Measurements from ENCODE around the gene GPR183. TPM values are rescaled to one million over a fixed set of nuclear protein-coding genes. Genes with fewer than 3 reads are reported as not detected.

GPR183 gene
- total RNA-seq, 2 experiments from 2014 or later: 5.0 to 5.2 TPM

DNA sequence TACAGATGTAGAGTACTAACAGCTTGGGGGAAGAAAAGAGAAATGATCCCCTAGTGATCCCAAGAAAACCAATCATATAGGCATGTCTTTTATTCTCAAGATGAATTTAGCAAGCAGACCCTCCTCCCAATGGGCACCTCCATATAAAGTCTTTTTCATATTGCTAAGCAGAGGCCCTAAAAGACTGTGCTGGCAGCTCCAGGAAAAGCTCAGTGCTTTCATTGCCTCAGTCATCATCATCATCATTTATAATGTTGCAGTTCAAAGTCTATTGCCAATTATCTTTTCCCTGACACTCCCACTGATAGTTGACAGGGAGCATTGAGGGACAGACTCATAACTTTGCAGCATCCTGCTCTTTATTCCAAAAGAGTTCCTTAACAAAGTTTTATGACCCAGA, 13.0 kb downstream of the GPR183 start:
- Mint-ChIP-seq H3K27ac (no peak overlapping the region), H3K27me3 (ENCODE audit: low read depth) (no peaks in the 10 kb centered on the region), H3K36me3 (ENCODE audit: low read depth) (peaks cover 61% of the 10 kb centered on the region), H3K4me3 (no peak overlapping the region), H3K4me1 (ENCODE audit: low read depth) (peaks cover 71% of the 10 kb centered on the region), H3K9me3 (ENCODE audit: insufficient read depth) (no peaks in the 10 kb centered on the region)
- POLR2A ChIA-PET: no interaction called here
- DNase-seq (no peak), ATAC-seq (no peak)
- CTCF ChIA-PET: interaction anchor here (1.1 to 1.3 kb wide), 3 partner anchors 9 to 25 kb away, joined by 4 to 6 read pairs (median 4); no protein-coding TSS in a partner anchor

DNA sequence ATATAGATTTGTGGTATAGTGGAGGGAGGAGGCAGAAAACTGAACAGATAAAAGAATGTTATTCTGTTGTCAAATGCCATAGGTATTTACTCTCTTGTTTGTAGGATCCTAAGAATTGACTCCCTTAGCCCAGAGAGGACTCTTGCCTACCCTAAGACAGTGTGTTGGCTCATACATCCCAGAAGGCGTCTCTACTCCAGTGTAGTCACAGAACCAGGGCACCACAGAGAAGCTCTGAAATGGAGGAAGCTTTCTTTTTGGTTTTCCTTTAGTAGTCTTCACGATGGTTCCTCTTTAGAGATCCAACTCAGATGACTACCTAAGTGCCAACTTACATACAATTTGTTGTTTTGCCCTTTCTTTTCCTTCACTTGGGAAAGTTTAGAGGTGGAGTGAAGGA, 14.0 kb downstream of the GPR183 start:
- Mint-ChIP-seq H3K9me3 (ENCODE audit: insufficient read depth) (no peaks in the 10 kb centered on the region), H3K27ac (no peak overlapping the region), H3K4me3 (no peak overlapping the region), H3K36me3 (ENCODE audit: low read depth) (peaks cover 65% of the 10 kb centered on the region), H3K27me3 (ENCODE audit: low read depth) (no peaks in the 10 kb centered on the region), H3K4me1 (ENCODE audit: low read depth) (peaks cover 73% of the 10 kb centered on the region)
- DNase-seq (no peak), ATAC-seq (no peak)
- ChIA-PET POLR2A (interaction anchor here (1.0 kb wide), 1 partner anchor 92 kb away, joined by 3 read pairs; the partner anchor contains the start of gene UBAC2), CTCF (interaction anchor here (1.4 to 2.5 kb wide), 2 partner anchors 24 to 27 kb away, joined by 3 to 9 read pairs; no protein-coding TSS in a partner anchor)

DNA sequence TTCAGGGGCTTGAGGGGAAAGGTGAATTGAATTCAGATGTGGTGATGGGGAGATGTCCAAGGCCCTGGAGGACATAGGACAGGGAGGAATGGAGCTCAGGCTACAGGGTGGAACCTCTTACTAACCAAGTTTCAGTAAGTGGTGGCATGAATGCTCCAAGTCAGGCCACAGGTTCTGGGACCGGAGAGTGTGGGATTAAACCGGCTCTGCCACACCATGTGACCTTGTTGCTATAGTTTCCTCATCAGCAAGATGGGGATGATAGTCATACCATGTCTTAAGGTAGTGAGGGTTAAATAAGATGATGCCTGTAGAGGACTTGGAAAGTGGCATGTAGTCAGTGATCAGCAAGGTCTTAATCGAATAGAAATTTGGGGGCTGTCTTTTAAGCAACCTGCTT, 16.3 kb downstream of the GPR183 start:
- no peak for ATAC-seq
- peaks cover 66% of the 10 kb centered on the region for H3K36me3 Mint-ChIP-seq (ENCODE audit: low read depth)
- DNase-seq: no peak
- H3K9me3 Mint-ChIP-seq (ENCODE audit: insufficient read depth): no peaks in the 10 kb centered on the region
- no peaks in the 10 kb centered on the region for H3K27me3 Mint-ChIP-seq (ENCODE audit: low read depth)
- POLR2A ChIA-PET: no interaction called here
- peak overlapping the region; percentile 41 for H3K27ac Mint-ChIP-seq
- H3K4me3 Mint-ChIP-seq: no peak overlapping the region
- CTCF ChIA-PET: interaction anchor here (0.6 to 2.5 kb wide), 2 partner anchors 8 to 21 kb away, joined by 3 to 9 read pairs; no protein-coding TSS in a partner anchor
- H3K4me1 Mint-ChIP-seq (ENCODE audit: low read depth): peaks cover 73% of the 10 kb centered on the region

DNA sequence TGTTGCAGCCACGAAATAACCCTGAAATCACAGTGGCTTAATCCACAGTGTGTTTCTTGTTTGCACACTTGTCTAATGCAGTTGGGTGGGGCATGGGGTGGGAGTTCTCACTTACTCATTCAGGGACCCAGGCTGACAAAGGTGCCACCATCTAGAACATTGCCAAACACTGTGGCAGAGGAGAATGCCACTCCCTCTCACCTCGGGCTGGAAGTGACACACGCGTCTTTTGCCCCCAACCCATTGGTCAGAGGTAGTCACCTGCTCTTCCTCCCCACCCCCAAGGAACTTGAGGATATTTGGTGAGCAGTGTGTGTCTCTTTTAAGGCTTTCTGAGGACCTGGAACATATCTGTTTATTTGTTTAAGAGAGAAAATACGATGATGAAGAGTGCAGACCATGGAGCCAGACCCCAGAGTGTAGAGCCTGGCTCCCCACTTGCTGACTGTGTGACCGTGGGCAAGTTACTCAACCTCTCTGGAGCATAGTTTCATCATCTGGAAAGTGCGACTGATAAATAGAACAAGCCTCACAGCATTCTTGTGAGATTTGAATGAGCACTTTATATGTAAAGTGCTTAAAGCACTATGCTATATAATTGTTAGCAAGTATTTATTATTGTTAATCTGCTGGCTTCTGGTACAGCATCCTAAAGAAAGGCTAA, 17.4 kb downstream of the GPR183 start:
- Mint-ChIP-seq H3K4me3 (no peak overlapping the region), H3K27me3 (ENCODE audit: low read depth) (no peaks in the 10 kb centered on the region), H3K4me1 (ENCODE audit: low read depth) (peaks cover 73% of the 10 kb centered on the region), H3K27ac (peak overlapping the region; percentile 66), H3K9me3 (ENCODE audit: insufficient read depth) (no peaks in the 10 kb centered on the region), H3K36me3 (ENCODE audit: low read depth) (peaks cover 60% of the 10 kb centered on the region)
- ChIA-PET POLR2A (no interaction called here), CTCF (interaction anchor here (0.7 to 1.0 kb wide), 2 partner anchors 10 to 17 kb away, joined by 3 read pairs; partner anchors contain the start of gene GPR183)
- DNase-seq: no peak
- ATAC-seq: peak; percentile 57

DNA sequence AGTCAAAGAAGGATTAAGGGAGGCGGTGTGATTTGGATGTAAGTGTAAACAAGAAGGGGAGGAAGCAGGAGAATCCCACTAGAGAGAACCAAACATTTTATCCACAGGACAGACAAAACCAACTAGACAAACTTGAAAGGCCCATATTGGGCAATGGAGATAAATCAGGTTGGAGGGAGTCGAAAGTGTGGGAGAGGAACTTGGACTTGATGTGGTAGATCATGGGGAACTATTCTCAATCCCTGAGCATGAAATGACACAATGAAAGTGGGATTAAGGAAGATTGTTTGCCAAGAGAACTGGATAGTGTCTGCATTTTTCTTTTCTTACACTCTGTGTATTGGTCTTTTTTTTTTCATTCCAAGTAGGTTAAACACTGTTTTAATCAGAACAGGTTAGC, 17.9 kb downstream of the GPR183 start:
- ChIA-PET CTCF (interaction anchor here (0.7 to 1.5 kb wide), 7 partner anchors 8 to 146 kb away, joined by 3 to 13 read pairs (median 3); partner anchors contain the start of gene GPR183), POLR2A (interaction anchor here (1.2 to 1.5 kb wide), 3 partner anchors 8 to 146 kb away, joined by 3 to 4 read pairs (median 3); no protein-coding TSS in a partner anchor)
- no peak for ATAC-seq
- Mint-ChIP-seq H3K27me3 (ENCODE audit: low read depth) (no peaks in the 10 kb centered on the region), H3K36me3 (ENCODE audit: low read depth) (peaks cover 63% of the 10 kb centered on the region), H3K4me3 (no peak overlapping the region), H3K4me1 (ENCODE audit: low read depth) (peaks cover 77% of the 10 kb centered on the region), H3K27ac (peak overlapping the region; percentile 35), H3K9me3 (ENCODE audit: insufficient read depth) (no peaks in the 10 kb centered on the region)
- no peak for DNase-seq

DNA sequence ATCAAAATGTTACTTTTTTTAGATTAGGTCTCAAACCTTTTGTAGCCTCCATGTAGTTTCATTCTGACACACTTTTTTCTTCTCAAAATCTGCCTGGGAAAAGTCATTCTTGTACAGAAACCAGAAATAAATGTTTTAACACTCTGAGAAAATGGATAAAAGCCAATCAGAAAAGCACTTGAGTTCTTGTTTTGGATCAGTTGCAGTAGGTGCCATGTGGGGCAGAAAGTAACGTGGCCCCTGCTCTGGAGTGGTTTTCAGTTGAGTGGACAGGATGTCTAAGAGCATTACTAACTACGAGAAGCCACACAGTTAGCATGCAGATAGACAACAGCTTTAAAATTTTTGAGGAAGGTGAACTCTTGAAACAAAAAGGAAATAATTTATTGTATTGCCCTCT, 19.1 kb downstream of the GPR183 start:
- ChIA-PET CTCF (interaction anchor here (0.6 to 1.7 kb wide), 6 partner anchors 9 to 147 kb away, joined by 3 to 13 read pairs (median 3); no protein-coding TSS in a partner anchor), POLR2A (interaction anchor here (1.2 to 1.5 kb wide), 3 partner anchors 9 to 147 kb away, joined by 3 to 4 read pairs (median 3); no protein-coding TSS in a partner anchor)
- ATAC-seq: peak; percentile 62
- Mint-ChIP-seq H3K27ac (peak overlapping the region; percentile 48), H3K36me3 (ENCODE audit: low read depth) (peaks cover 52% of the 10 kb centered on the region), H3K27me3 (ENCODE audit: low read depth) (no peaks in the 10 kb centered on the region), H3K4me1 (ENCODE audit: low read depth) (peaks cover 76% of the 10 kb centered on the region), H3K9me3 (ENCODE audit: insufficient read depth) (no peaks in the 10 kb centered on the region), H3K4me3 (no peak overlapping the region)
- DNase-seq: peak; percentile 50

DNA sequence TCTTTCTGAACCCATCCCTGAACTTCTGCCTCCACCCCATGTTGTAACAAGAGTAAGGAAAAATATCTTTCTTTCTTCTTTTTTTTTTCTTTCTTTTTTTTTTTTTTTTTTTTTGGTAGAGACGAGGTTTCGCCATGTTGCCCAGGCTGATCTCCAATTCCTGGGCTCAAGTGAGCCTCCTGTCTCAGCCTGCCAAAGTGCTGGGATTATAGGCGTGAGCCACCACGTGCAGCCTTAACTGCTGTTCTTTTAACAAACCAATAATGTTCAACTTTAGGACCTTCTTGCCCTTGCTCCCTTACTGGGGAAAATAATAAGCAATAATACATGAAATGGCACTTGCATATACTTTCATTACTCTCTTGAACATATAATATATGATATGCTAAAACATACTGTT, 19.6 kb downstream of the GPR183 start:
- POLR2A ChIA-PET: interaction anchor here (1.5 kb wide), 1 partner anchor 69 kb away, joined by 3 read pairs; no protein-coding TSS in a partner anchor
- Mint-ChIP-seq H3K9me3 (ENCODE audit: insufficient read depth) (no peaks in the 10 kb centered on the region), H3K27me3 (ENCODE audit: low read depth) (no peaks in the 10 kb centered on the region), H3K27ac (peak overlapping the region; percentile 76), H3K4me1 (ENCODE audit: low read depth) (peaks cover 78% of the 10 kb centered on the region), H3K4me3 (no peak overlapping the region), H3K36me3 (ENCODE audit: low read depth) (peaks cover 50% of the 10 kb centered on the region)
- DNase-seq (no peak), ATAC-seq (no peak)
- CTCF ChIA-PET: interaction anchor here (1.1 to 1.7 kb wide), 2 partner anchors 21 to 138 kb away, joined by 3 to 4 read pairs; no protein-coding TSS in a partner anchor

DNA sequence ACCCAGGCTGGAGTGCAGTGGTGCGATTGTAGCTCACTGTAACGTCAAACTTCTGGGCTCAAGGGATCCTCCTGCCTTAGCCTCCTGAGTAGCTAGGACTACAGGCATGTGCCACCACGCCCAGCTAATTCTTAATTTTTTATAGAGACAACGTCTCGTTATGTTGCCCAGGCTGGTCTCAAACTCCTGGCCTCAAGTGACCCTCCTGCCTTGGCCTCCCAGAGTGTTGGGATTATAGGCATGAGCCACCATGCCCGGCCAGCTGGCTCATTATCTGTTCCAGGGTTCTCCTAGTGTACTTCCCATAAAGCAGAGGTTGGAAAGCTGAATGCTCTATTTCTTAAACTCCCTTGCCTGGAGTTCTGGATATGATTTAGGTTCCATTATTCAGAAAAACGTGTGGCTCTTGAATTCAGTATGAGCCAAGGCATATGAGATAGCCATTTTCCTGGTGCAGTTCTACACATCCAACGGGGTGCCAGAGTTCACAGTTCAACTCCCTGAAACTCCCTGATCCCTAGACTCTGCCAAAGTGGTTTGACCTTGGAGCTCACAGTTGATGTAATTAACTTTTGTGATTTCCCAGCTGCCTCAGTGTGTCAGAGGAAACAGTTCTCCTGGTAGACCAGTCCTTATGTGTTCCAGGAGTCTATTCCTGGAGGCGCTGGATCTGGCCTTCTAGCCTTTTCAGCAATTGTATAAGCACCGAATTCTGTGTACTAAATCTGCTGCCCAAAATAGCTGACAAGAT, 21.6 kb downstream of the GPR183 start:
- Mint-ChIP-seq H3K36me3 (ENCODE audit: low read depth) (peaks cover 62% of the 10 kb centered on the region), H3K4me1 (ENCODE audit: low read depth) (peaks cover 89% of the 10 kb centered on the region), H3K27me3 (ENCODE audit: low read depth) (no peaks in the 10 kb centered on the region), H3K27ac (no peak overlapping the region), H3K9me3 (ENCODE audit: insufficient read depth) (no peaks in the 10 kb centered on the region), H3K4me3 (no peak overlapping the region)
- CTCF ChIA-PET: interaction anchor here (0.6 to 2.9 kb wide), 8 partner anchors 10 to 151 kb away, joined by 3 to 11 read pairs (median 6); no protein-coding TSS in a partner anchor
- no peak for DNase-seq
- POLR2A ChIA-PET: interaction anchor here (0.7 to 1.5 kb wide), 4 partner anchors 17 to 37 kb away, joined by 3 to 6 read pairs (median 4); no protein-coding TSS in a partner anchor
- ATAC-seq: no peak

DNA sequence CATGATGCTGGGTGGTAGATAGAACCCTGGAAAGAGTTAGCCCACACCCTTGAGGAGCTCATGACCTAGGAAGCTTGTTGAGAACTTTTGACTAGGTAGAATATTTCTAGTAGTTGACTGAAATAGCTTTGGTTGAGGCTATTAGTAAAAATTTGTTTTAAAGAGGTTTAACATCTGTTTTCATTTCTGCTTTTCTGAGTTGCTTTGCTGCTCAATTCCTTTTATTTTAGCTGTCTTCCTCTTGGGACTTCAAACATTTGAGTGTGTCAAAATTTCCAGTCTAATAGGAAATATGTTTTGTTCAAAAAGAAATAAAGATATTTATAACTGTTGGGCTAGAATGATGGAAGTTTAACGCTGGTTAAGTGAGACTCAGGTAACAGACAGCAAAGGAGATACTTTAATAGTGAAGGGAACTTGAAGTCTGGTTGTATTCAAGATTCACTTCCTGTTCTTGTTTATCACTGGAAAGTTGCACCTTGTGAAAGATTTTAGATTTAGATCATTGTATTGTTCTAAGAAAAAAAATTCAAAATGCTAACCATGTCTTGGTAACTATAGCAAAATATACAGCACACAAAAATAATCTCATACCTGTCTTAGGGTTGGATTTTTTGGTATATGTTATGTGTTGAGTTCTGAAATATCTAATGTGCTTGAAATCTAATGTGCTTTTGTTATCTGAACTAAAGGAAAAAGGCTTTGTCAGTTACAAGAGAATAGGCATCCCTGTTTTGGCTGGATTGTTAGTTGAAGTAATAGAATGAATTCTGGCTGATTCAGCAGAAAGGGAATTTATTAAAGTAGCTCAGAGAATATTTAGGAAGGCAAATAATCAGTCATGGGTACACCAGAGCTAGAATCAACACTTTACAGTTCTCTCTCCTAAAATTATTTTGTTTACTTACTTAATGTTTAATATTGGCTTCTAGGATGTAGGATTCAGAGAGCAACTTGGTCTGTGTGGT, 24.7 kb downstream of the GPR183 start:
- Mint-ChIP-seq H3K9me3 (ENCODE audit: insufficient read depth) (no peaks in the 10 kb centered on the region), H3K4me1 (ENCODE audit: low read depth) (peaks cover 90% of the 10 kb centered on the region), H3K27me3 (ENCODE audit: low read depth) (no peaks in the 10 kb centered on the region), H3K36me3 (ENCODE audit: low read depth) (peaks cover 67% of the 10 kb centered on the region), H3K27ac (peak overlapping the region; percentile 79), H3K4me3 (peak overlapping the region; percentile 28)
- ChIA-PET POLR2A (no interaction called here), CTCF (interaction anchor here (0.7 to 2.3 kb wide), 8 partner anchors 8 to 154 kb away, joined by 3 to 18 read pairs (median 4); no protein-coding TSS in a partner anchor)
- ATAC-seq (peak; percentile 45), DNase-seq (no peak)

DNA sequence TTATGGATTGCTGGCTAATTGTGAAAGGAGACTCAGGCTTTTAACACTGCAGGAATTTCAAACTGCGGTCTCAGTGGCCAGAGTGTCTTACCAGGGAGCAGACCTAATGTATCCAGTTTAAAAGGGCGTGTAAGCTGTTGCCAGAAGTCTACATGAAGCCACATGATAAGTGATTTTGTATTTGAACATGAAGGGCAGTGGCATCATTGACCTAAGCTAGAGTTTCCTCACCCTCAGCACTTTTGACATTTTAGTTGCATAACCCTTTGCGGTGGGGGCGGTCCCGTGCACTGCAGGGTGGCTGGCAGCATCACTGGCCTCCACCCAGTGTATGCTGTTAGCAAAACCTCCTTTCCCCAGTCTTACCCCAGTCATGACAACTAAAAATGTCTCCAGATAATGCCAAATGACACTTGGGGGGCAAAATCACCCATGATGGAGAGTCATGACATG, 25.4 kb downstream of the GPR183 start:
- peak overlapping the region; percentile 79 for H3K27ac Mint-ChIP-seq

More for the DNA sequence above, 25.4 kb downstream of the GPR183 start:
- DNase-seq: peak; percentile 54
- peaks cover 89% of the 10 kb centered on the region for H3K4me1 Mint-ChIP-seq (ENCODE audit: low read depth)
- CTCF ChIA-PET: interaction anchor here (0.7 to 2.3 kb wide), 6 partner anchors 9 to 154 kb away, joined by 3 to 18 read pairs (median 4); no protein-coding TSS in a partner anchor
- H3K9me3 Mint-ChIP-seq (ENCODE audit: insufficient read depth): no peaks in the 10 kb centered on the region
- H3K36me3 Mint-ChIP-seq (ENCODE audit: low read depth): peaks cover 66% of the 10 kb centered on the region
- no peak overlapping the region for H3K4me3 Mint-ChIP-seq
- ATAC-seq: peak; percentile 67
- POLR2A ChIA-PET: no interaction called here
- H3K27me3 Mint-ChIP-seq (ENCODE audit: low read depth): no peaks in the 10 kb centered on the region
